Naive thymus-derived CD4-positive, alpha-beta T cell (primary cell): ENCODE results near the gene DUSP6. TPM values are rescaled to one million over a fixed set of nuclear protein-coding genes. Genes with fewer than 3 reads are reported as not detected.

ENCODE experiments used
- ATAC-seq: fragments of 150-1000 bp; cut with Tn5 transposase; 2 replicates; pipeline ENCODE4 v1.10.0; 2021; ENCODE audit warnings: mild to moderate bottlenecking, moderate library complexity
- CTCF ChIA-PET: fragments of 350-600 bp; sonication (Branson Sonifier 250); formaldehyde crosslinking; loops from one replicate; lab custom pipeline; 2021; ENCODE audit warnings: antibody characterized with exemption; lab: Charles Lee
- POLR2A ChIA-PET: fragments of 350-600 bp; sonication (Branson Sonifier 250); formaldehyde crosslinking; loops from one replicate; lab custom pipeline; 2021; ENCODE audit warnings: antibody characterized with exemption, inconsistent platforms; lab: Charles Lee
- DNase-seq, 9 donors: peaks; one replicate each; pipeline versions ENCODE4 v3.0.0 to v3.0.0-alpha.2; 2020 to 2022; ENCODE audit warnings: mixed read lengths in 1 of 9
- H3K27ac ChIP-seq: one replicate; pipeline ENCODE4 v1.7.0; 2013; ENCODE audit warnings: mild to moderate bottlenecking, low read depth, low read length, moderate library complexity
- H3K27me3 ChIP-seq, 2 donors: one replicate each; pipeline ENCODE4 v1.7.0; 2013; ENCODE audit warnings: low read length in 2 of 2, mild to moderate bottlenecking in 2 of 2, moderate library complexity in 2 of 2; ENCODE audit not compliant: control insufficient read depth in 2 of 2, insufficient read depth in 2 of 2
- H3K36me3 ChIP-seq, 3 experiments: 1 replicate in 2 of 3; 2 replicates in 1 of 3; pipeline ENCODE4 v1.7.0; 2013; ENCODE audit warnings: low read length in 3 of 3, mild to moderate bottlenecking in 3 of 3, moderate library complexity in 1 of 3; ENCODE audit not compliant: insufficient read depth in 3 of 3, control insufficient read depth in 2 of 3
- H3K4me1 ChIP-seq, 2 donors: one replicate each; pipeline ENCODE4 v1.7.0; 2013; ENCODE audit warnings: low read length in 2 of 2, mild to moderate bottlenecking in 2 of 2, moderate library complexity in 1 of 2; ENCODE audit not compliant: control insufficient read depth in 2 of 2, insufficient read depth in 2 of 2
- H3K4me3 ChIP-seq: 2 replicates; pipeline ENCODE4 v1.7.0; 2013; ENCODE audit warnings: mild to moderate bottlenecking, low read length
- H3K9me3 ChIP-seq, 3 experiments: 1 replicate in 2 of 3; 2 replicates in 1 of 3; pipeline ENCODE4 v1.7.0; 2013; ENCODE audit warnings: low read length in 3 of 3; ENCODE audit not compliant: control insufficient read depth in 2 of 3
- H3K27ac Mint-ChIP-seq, 9 donors: one replicate each; pipeline ENCODE4 v1.8.0; 2020 to 2022; ENCODE audit warnings: mixed read lengths in 9 of 9, mild to moderate bottlenecking in 8 of 9, moderate library complexity in 5 of 9, inconsistent platforms in 2 of 9
- H3K27me3 Mint-ChIP-seq, 5 donors: one replicate each; pipeline ENCODE4 v1.8.0; 2021 to 2022; ENCODE audit warnings: mixed read lengths in 5 of 5, mild to moderate bottlenecking in 1 of 5
- H3K36me3 Mint-ChIP-seq, 5 donors: one replicate each; pipeline ENCODE4 v1.8.0; 2020 to 2022; ENCODE audit warnings: mixed read lengths in 5 of 5, mild to moderate bottlenecking in 3 of 5, inconsistent platforms in 1 of 5
- H3K4me1 Mint-ChIP-seq, 7 donors: one replicate each; pipeline ENCODE4 v1.8.0; 2020 to 2022; ENCODE audit warnings: mixed read lengths in 7 of 7, mild to moderate bottlenecking in 3 of 7, inconsistent platforms in 1 of 7
- H3K4me3 Mint-ChIP-seq, 10 donors: one replicate each; pipeline ENCODE4 v1.8.0; 2020 to 2022; ENCODE audit warnings: mild to moderate bottlenecking in 10 of 10, mixed read lengths in 10 of 10, moderate library complexity in 6 of 10, inconsistent platforms in 2 of 10
- H3K9me3 Mint-ChIP-seq, 11 donors: one replicate each; pipeline ENCODE4 v1.8.0; 2020 to 2022; ENCODE audit warnings: mixed read lengths in 11 of 11, mild to moderate bottlenecking in 4 of 11, inconsistent platforms in 1 of 11, moderate library complexity in 1 of 11
- intact Hi-C, 2 donors: fragments of 100-400 bp; cut with micrococcal nuclease; formaldehyde crosslinking; loops; one replicate each; pipeline ENCODE4 v1.15.1; 2023
- polyA plus RNA-seq, 2 donors: library from polyadenylated mRNA; unstranded; fragments of 300-500 nt; fragmentation: Illumina TruSeq; gene quantifications; one replicate each; pipeline ENCODE4 v1.2.3, GENCODE V29; 2021
- total RNA-seq, 6 experiments: library from RNA in 5 of 6; stranded (reverse) in 5 of 6; gene quantifications; 1 replicate in 5 of 6; 2 replicates in 1 of 6; pipeline ENCODE4 v1.2.3 and lab custom pipeline; 2021 to 2026

The DUSP6 gene, protein sequence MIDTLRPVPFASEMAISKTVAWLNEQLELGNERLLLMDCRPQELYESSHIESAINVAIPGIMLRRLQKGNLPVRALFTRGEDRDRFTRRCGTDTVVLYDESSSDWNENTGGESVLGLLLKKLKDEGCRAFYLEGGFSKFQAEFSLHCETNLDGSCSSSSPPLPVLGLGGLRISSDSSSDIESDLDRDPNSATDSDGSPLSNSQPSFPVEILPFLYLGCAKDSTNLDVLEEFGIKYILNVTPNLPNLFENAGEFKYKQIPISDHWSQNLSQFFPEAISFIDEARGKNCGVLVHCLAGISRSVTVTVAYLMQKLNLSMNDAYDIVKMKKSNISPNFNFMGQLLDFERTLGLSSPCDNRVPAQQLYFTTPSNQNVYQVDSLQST
- total RNA-seq (100 to 1,000 TPM in 1 of 5 experiments, 10 to 100 TPM in 2, 1 to 10 TPM in 2; 2.7 to 225 (median 33.8) TPM), polyA plus RNA-seq (1 to 10 TPM in 1 of 2 donors, under 1 TPM in 1; 0.45 to 1.1 TPM), total RNA-seq (lab: John Stamatoyannopoulos, UW) (31.8 reads per million, percentile 61 among the genes with 10 or more reads in this experiment)

DNA sequence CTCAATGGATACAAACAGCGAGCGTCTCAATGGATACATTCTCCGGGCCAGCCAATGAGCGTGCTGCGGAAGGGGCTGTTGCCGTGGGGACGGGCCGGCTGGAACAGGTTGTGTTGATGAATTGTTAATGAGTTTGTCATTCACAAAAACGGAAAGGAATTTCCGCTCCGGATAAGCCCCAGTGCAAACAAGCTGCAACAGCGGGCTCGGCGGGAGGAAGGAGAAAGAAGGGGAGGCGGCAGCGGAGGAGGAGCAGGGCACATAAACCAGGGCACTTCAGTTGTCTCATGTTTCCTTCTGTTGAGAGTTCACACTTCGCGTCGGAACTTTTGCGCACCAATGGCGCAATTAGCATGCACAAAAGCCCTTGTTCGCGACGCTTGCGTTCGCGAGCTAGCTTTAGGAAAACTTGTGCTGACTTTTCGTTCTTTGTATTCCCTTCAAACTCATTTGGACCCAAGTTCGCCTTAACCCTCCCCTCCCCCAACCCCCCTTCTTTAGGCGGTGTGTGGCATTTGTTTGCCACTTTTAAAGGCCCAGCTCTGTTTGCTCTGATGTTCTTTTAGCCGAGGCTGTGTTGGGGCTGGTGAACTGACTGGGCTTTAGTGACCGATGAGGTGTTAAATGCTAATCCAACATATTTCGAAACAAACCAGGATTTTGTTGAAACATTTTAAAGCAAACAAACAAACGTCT is at the start of gene DUSP6:
Gene DUSP6, minus strand, starts transcription at position 10 of the 696 bp plus-strand sequence. CDS start 462 bp downstream, outside the sequence.
- H3K9me3 ChIP-seq = no peaks in the 10 kb centered on the region
- H3K4me1 ChIP-seq = peaks cover 23 to 25% of the 10 kb centered on the region in 2 donors
- Mint-ChIP-seq H3K36me3 (peaks cover 0 to 28% (median 0%) of the 10 kb centered on the region in 5 donors), H3K4me3 (peak within 1 kb of the TSS; percentile 88 to 98 (median 90)), H3K27ac (peak within 1 kb of the TSS; percentile 35 to 97 (median 79)), H3K4me1 (peaks cover 19 to 55% (median 48%) of the 10 kb centered on the region in 7 donors), H3K9me3 (peaks cover 0 to 2% (median 0%) of the 10 kb centered on the region in 11 donors), H3K27me3 (peaks cover 0 to 4% (median 0%) of the 10 kb centered on the region in 5 donors)
- no peaks in the 10 kb centered on the region for H3K27me3 ChIP-seq
- POLR2A ChIA-PET = interaction anchor here (0.7 to 1.8 kb wide), 5 partner anchors 11 to 173 kb away, joined by 3 to 6 read pairs (median 4); partner anchors contain the start of gene POC1B
- peak within 1 kb of the TSS; percentile 35 for H3K27ac ChIP-seq
- CTCF ChIA-PET = interaction anchor here (0.8 to 1.2 kb wide), 2 partner anchors 109 to 110 kb away, joined by 4 to 5 read pairs; no protein-coding TSS in a partner anchor
- ATAC-seq (peak; percentile 84), DNase-seq (peak; percentile 60 to 90 (median 83))
- intact Hi-C loops = loop anchor here (1.0 to 5.0 kb wide), 22 partner anchors 46 to 1210 kb away; partner anchors contain the start of genes CEP290 (in 1 of the 2), POC1B (in 1 of the 2) and TMTC3 (in 1 of the 2)
- no peaks in the 10 kb centered on the region for H3K36me3 ChIP-seq
- H3K4me3 ChIP-seq = peak within 1 kb of the TSS; percentile 68

DNA sequence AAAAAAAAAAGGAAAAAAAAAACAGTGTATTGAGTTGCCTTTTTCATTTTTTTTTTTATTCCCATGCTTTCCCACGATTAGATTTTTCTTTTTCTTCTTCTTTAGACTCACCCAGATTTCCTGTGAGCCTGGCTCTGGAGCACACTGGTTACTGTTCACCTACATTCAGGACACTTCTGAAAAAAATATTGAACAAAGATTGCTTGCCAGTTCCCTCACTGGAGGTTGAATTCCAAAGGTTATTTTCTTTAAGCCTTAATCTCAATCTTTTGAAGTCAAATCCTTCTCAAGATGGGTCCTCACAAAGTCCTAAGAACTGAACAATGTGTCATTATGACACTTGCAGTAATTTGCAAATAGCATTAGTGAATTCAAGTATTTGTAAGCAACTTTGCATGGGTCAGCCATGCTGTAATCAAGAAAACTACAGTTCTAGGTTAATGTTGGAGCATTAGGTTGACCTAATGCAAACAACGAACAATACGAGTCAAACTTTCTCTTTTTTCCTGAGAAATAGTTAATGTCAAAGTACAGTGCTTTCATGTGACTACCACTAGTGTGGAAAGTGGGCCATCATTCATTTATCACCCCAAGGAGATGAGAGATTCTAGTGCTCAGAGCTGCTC is 49.2 kb upstream of the DUSP6 start:
- Mint-ChIP-seq H3K27me3 (no peaks in the 10 kb centered on the region), H3K36me3 (peaks cover 0 to 36% (median 0%) of the 10 kb centered on the region in 5 donors), H3K4me3 (no peak overlapping the region), H3K4me1 (peaks cover 7 to 27% (median 23%) of the 10 kb centered on the region in 7 donors), H3K27ac (peak overlapping the region in 2 of 9 donors; percentile 5 to 55), H3K9me3 (peaks cover 0 to 2% (median 0%) of the 10 kb centered on the region in 11 donors)
- H3K27ac ChIP-seq = no peak overlapping the region
- no peak for ATAC-seq
- peaks cover 6 to 8% of the 10 kb centered on the region in 2 donors for H3K4me1 ChIP-seq
- H3K9me3 ChIP-seq = no peaks in the 10 kb centered on the region
- intact Hi-C loops = no loop called here
- CTCF ChIA-PET = no interaction called here
- no peak overlapping the region for H3K4me3 ChIP-seq
- H3K27me3 ChIP-seq = no peaks in the 10 kb centered on the region
- H3K36me3 ChIP-seq = no peaks in the 10 kb centered on the region
- POLR2A ChIA-PET = no interaction called here
- no peak for DNase-seq

DNA sequence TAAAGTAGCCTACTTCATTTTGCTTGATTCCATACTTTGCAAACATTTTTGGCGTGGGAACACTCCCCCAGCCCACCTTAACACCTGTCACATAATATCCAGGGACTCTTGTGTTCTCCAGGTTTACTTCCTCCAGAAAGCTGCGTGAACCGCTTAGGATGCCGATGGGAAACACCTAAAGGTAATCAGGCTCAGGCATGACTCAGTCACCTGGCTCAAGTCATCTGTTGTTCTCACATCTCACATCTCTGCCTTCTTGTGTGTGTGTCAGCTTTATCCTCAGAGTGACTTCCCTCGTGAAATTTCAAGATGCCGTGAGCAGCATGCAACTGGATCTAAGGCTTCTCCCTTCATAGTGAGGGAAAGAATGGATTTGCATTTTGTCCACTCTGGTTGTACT is 48.1 kb upstream of the DUSP6 start:
- Mint-ChIP-seq H3K27ac (peak overlapping the region in 4 of 9 donors; percentile 19 to 80 (median 36)), H3K36me3 (peaks cover 0 to 29% (median 0%) of the 10 kb centered on the region in 5 donors), H3K27me3 (no peaks in the 10 kb centered on the region), H3K9me3 (peaks cover 0 to 2% (median 0%) of the 10 kb centered on the region in 11 donors), H3K4me3 (no peak overlapping the region), H3K4me1 (peaks cover 7 to 31% (median 28%) of the 10 kb centered on the region in 7 donors)
- DNase-seq (no peak), ATAC-seq (no peak)
- ChIA-PET POLR2A (no interaction called here), CTCF (no interaction called here)
- H3K27ac ChIP-seq = no peak overlapping the region
- H3K27me3 ChIP-seq = no peaks in the 10 kb centered on the region
- H3K4me3 ChIP-seq = no peak overlapping the region
- H3K9me3 ChIP-seq = no peaks in the 10 kb centered on the region
- intact Hi-C loops = no loop called here
- peaks cover 6 to 8% of the 10 kb centered on the region in 2 donors for H3K4me1 ChIP-seq
- no peaks in the 10 kb centered on the region for H3K36me3 ChIP-seq

DNA sequence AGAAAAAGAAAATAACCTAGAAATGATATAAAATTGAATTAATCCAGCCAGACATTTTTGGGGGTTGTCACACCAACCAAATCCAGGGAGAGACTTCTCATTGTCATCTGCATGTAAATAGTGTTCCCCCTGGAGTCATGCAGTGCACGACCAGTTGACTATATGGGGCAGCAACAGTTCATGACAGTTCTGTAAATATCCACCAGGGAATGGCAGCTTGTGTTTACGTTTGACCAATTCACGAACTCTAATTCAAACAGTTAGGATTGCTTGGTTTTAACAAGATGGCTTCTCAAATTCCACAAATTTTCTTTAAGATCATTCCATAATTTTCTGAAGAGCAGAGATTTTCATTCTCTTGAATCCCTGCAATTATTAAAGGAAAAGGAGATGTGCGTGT is 43.4 kb upstream of the DUSP6 start:
- no peak overlapping the region for H3K4me3 Mint-ChIP-seq
- H3K27ac Mint-ChIP-seq = peak overlapping the region in 6 of 9 donors; percentile 18 to 94 (median 76)

DNA sequence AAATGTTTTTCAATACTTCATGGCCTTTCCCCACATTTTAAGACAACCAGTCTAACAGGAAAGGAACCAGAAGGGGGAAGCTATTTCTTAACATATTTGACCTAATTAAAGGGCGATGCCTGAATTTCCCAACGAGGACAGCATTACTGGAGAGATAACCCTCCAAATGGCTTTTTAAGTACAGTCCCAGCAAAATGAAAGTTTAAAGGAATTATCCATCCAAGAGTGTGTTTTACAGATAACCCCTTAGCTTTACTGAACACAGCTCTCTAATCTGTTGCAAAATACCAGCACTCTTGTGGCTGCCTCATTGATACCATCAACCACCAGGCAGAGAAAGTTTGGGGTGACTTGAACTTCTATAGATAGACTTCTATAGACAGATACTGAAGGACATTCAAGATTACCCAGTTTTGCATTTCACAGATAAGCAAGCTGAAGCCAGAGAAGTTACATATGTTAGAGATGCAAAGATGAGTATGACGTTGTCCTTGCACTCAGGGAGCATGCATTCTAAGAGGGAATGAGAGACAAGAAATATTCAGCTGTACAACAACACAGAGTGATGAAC is 41.3 kb upstream of the DUSP6 start:
- peak overlapping the region in 1 of 9 donors; percentile 24 for H3K27ac Mint-ChIP-seq
- ChIA-PET CTCF (no interaction called here), POLR2A (no interaction called here)
- Histone ChIP-seq H3K36me3 (no peaks in the 10 kb centered on the region), H3K9me3 (no peaks in the 10 kb centered on the region), H3K27ac (no peak overlapping the region), H3K4me3 (no peak overlapping the region), H3K27me3 (no peaks in the 10 kb centered on the region), H3K4me1 (peaks cover 8 to 15% of the 10 kb centered on the region in 2 donors)
- H3K27me3 Mint-ChIP-seq = no peaks in the 10 kb centered on the region
- peaks cover 21 to 44% (median 38%) of the 10 kb centered on the region in 7 donors for H3K4me1 Mint-ChIP-seq
- peaks cover 0 to 17% (median 4%) of the 10 kb centered on the region in 5 donors for H3K36me3 Mint-ChIP-seq
- ATAC-seq = peak; percentile 8
- DNase-seq = no peak
- H3K9me3 Mint-ChIP-seq = peaks cover 0 to 2% (median 0%) of the 10 kb centered on the region in 11 donors
- H3K4me3 Mint-ChIP-seq = no peak overlapping the region
- intact Hi-C loops = no loop called here

More for the DNA sequence above, 43.4 kb upstream of the DUSP6 start:
- intact Hi-C loops = no loop called here
- ChIA-PET POLR2A (no interaction called here), CTCF (no interaction called here)
- Histone ChIP-seq H3K9me3 (no peaks in the 10 kb centered on the region), H3K4me1 (peaks cover 6 to 8% of the 10 kb centered on the region in 2 donors), H3K27ac (no peak overlapping the region), H3K27me3 (no peaks in the 10 kb centered on the region), H3K4me3 (no peak overlapping the region), H3K36me3 (no peaks in the 10 kb centered on the region)
- peaks cover 0 to 22% (median 4%) of the 10 kb centered on the region in 5 donors for H3K36me3 Mint-ChIP-seq
- no peaks in the 10 kb centered on the region for H3K27me3 Mint-ChIP-seq
- H3K4me1 Mint-ChIP-seq = peaks cover 9 to 34% (median 30%) of the 10 kb centered on the region in 7 donors
- DNase-seq (no peak), ATAC-seq (no peak)
- peaks cover 0 to 2% (median 0%) of the 10 kb centered on the region in 11 donors for H3K9me3 Mint-ChIP-seq
